ENCODE measurements around the gene POU6F2.
"Not testable (repeated sequence)": the region's sequence is repeated elsewhere in the genome, so short reads cannot be mapped to it uniquely, and the experiment has no call there.

Gene POU6F2

DNA sequence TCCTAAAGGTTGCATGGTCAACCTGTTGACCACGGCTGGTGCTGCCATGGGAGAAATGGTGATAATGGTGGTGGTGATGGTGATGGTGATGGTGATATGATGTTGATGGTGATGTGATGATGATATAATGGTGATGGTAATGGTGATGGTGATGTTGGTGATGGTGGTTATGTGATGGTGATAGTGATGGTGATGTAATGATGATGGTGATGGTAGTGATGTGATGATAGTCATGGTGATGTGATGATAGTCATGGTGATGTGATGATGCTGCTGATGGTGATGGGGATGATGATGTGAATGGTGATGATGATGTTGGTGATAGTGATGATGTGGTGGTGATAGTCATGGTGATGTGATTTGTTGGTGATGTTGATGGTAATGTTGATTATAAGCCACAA lies 23.9 kb downstream of the POU6F2 start:
- DNase-seq: no peak

DNA sequence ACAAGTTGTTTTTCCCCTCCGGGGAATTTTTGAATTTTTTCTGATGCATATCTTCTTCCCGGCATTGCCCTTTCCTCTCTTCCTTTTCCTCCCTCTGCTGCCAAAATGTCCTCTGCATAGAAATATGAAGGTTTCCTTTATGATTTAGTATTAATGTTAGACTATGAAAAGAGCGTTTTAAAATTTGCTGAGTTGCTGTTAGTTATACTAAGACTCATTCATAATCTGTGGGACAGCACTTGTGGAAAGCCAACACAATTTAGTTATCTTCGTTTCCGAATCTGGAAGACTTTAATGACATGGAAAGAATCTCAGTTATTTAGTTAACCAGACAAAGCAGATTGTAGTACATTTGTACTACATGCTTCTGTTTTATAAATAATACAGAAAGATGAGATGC lies 25.0 kb downstream of the POU6F2 start:
- no peak for DNase-seq

DNA sequence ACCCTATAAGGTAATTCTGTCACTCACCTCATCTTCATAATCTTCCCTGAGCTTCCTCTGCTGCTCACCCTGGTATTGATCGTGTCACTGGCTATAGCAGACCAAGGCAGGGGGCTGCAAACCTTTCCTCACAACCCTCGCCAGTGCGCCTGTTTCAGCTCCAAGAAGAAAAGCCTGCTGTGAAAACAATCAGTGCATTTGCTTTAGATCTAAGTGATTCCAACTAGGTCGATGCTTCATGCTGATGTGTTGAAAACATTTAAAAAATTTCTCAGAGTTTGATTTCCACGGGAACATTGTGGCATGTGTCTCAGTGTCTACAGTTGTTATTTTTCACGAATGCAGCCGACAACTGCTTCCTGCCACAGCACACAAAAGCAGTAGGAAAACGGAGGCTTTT lies 27.3 kb downstream of the POU6F2 start:
- no peak for DNase-seq

DNA sequence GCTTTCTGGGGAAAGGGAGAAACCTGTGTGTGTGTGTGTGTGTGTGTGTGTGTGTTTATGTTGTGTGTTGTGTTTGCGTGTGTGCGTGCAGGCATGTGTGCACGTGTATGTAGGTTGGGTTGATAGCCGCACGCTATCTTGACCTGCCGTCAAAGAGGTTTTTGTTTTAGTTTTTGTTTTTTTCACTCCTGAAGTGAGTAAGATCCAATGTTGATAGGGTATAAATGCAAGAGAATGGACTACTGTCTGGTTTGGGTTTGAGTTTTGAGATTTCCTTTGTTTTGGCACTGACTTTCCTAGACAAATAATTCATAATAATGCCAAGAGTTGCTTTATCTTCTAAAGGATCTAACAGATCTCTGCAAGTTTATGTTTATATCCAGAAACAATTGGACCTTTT lies 27.8 kb downstream of the POU6F2 start:
- no peak for DNase-seq

DNA sequence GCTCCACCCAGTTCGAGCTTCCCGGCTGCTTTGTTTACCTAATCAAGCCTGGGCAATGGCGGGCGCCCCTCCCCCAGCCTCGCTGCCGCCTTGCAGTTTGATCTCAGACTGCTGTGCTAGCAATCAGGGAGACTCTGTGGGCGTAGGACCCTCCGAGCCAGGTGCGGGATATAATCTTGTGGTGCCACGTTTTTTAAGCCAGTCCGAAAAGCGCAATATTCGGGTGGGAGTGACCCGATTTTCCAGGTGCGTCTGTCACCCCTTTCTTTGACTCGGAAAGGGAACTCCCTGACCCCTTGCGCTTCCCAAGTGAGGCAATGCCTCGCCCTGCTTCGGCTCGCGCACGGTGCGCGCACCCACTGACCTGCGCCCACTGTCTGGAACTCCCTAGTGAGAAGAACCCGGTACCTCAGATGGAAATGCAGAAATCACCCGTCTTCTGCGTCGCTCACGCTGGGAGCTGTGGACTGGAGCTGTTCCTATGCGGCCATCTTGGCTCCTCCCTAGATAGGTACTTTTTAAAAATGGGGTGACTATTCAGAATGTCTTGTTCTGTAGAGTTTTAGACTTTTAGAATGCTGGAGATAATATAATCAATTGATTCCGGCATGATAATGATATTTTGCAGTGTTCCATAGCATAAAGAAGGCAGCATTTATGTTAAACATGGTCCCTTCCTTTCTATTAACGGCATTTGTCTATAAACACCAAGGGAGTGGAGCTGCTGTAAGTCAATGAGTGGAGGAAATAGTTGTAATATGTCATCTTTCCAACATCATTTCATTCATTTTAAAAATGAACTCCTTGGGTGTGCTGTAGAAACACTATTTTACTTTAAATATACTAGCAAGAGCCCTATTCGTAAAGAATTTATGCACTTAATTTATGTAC lies 35.6 kb downstream of the POU6F2 start:
- not testable (repeated sequence) for DNase-seq

DNA sequence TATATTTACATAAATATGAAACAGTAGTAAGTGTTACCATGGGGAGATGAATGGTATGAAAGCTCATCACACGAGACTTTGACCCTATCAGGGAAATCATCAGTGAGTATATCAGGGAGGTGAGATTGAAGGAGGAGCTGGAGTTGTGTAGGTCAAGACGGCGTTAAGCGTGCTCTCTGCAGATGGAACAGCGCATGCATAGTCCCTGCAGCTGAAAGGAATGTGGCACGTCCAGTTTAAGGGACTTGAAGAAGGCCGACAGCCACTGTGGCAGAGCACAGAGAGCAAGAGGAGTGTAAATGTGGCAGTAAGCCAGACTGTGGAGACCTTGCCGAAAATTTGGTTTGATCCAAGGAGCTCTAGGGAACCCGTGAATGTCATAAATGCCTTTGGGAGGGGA lies 38.9 kb downstream of the POU6F2 start:
- no peak for DNase-seq

DNA sequence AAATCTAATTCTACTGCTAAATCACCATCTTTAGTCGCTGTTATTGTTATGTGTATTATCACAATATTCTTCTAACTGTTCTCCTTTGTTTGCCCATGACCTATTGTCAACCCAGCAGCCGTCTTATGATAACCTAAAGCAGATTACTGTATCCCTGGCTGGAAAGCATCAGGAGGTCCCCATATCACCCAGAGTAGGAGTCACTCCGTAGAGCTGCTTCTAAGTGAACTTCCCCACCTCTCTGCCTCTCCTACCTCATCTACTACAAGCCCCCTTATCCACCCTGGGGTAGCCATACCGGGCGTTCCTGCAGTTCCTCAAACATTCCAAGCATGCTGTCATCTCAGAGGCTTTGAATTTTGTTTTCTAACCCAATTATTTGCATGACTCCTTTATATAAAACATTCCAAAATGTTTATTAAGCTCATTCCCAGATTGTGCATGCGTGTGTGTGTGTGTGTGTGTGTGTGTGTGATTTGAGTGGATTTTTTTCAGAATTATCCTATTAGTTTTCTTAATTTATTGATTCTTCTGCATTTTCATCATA lies 39.7 kb downstream of the POU6F2 start:
- DNase-seq: no peak

DNA sequence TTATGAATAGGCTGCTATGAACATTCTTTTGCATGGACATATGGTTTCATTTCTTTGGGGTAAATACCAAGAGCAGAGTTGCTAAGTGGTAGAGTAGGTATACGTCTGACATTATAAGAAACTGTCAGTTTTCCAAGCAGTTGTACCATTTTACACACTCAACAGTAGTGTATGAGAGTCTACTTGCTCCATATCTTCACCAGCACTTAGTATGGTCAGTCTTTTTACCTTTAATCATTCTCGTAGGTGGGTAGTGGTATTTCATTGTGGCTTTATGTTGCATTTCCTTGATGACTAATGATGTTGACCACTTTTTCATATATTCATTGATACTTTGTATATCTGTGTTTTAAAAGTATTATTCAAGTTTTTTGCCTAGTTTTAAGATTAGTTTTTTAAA lies 45.1 kb downstream of the POU6F2 start:
- no peak for DNase-seq

DNA sequence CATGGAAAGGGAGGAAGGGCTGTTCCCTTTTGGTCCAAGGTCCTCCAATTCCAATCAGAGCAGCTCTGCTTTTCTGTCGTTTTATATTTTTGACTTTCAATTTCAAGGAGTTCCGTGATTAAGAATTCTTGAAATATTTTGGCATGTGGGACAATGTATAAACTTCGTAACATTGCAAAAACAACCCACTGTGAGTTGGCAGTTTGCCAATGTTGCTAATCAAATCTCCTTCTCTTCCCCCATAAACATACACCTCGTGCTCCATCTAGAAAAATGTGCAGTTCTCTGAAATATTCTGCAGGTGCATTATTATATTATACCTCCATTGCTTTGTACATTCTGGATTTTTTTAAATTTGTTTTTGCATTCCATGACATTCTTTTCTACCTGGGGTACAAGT lies 49.8 kb downstream of the POU6F2 start:
- no peak for DNase-seq

DNA sequence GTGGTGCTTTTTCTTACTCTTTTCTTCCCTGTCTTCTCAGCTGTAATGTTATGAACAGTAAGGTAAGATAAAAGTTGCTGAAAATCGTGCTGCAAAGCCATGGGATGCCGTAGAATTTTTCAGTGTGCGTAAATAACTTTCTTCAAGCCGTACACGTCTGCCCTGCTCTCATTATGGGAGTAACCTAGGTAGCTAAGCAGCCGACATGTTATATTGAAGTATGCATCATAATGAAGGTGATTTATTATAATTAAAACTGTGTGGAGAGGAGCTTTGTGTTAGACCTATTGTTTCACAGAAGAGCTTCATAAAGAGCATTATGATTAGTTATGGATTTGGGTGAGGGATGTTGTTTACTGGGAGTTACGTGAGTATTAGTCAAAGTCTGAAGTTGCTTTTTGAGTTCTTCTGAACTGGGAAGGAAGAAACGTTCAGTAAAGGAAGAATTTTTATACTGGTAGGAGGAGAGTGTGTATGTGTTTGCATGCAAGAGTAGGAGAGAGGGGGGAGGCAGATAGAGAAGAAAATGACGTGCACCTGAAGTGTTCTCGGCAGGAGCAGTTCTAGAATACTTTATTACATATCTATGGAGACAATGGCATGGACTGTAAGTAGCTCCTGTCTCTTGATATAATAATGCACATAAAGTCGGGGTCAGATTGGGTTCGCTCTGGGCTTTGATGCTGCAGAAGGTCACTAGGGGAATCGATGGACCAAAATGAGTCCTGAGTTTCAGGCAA lies 56.3 kb downstream of the POU6F2 start:
- DNase-seq: no peak

DNA sequence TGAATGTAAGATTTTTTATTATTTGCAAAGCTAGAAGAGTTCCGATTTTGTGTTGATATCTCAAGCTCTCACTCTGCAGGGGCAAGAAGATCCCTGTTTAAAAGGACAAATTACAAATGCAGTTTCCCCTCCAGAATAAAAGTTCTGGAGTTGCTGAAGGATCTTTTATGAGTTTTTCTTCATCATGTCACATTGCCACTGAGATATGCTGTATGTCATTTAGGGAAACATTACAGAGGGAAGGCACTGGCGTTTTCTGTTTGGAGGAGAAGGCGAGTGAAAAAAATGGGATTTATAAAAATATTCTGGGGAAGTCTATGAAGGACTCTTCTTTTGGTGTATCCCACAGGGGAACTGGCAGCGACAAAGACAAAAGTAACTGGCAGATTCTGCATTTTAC lies 57.4 kb downstream of the POU6F2 start:
- DNase-seq: no peak

DNA sequence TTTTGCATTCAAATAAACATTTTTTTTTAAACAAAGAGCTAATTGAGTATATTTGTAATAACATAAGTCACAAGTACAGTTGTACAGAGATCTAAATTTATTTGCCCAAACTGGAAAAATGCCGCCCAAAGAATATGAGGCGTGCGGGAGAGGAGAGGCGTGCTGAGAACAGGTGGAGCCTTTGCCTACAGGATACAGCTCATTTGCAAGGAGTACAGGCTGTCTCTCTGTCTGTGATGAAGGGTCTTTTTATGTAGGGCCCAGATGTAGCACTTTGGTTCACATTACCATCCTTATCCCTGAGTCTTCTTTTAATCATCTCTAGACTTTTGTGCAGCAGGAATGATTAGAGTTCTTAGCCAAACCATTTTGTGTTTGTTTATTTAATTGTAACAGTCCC lies 58.2 kb downstream of the POU6F2 start:
- DNase-seq: no peak

DNA sequence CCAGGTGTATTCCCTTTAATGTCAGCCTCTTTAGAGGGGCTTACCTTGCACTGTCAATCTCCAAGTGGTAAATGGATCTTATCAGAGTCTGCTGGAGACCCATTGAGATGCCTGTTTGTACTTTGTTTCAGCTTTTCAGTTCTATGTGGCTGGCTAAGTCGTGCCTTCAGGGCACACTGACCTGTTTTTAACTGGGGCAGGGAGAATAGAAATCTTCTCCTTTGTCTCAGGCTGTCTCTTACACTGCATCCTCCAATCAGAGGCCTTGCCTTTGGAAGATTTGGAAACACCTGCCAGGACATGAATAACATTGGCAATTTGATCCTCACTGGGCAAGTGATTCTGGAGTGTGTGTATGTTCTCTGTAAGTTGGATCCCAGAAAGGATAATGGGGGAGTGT lies 65.0 kb downstream of the POU6F2 start:
- no peak for DNase-seq

DNA sequence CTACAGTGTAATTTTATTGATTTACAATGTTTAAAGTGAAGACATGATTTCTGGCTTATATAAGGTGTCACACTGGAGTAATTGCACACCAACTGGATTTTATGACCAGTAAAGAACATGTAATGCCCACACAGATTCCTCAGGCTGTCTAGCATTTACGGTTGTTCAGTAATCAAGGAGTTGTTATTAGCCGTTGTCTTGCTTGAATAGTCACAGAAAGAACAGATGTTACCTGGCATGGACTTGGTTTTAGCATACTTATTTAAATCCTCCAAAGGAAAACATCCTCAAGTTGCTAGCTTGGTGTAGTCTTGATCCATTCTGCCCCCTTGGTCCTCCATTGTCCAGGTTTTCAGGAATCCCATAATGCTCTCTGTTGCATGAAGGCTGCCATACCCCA lies 65.8 kb downstream of the POU6F2 start:
- DNase-seq: no peak

DNA sequence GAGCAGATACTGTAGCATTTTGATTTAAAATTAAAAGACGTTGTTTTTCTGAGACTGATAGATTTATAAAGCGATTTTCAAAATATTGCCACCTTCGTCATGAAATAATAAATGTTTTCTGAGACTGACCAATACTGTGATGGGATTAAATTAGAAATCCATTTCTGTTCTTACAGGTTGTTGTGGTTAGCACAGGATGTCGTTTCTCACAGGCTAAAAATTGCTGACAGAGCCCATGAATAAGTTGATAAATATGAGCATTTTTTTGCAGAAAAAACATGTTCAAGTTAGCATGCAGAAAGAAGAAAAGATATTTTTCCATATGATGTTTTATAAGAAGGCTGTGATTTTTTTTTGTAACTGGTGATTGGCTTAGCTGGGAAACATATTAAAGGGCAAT lies 66.8 kb downstream of the POU6F2 start:
- DNase-seq: no peak

DNA sequence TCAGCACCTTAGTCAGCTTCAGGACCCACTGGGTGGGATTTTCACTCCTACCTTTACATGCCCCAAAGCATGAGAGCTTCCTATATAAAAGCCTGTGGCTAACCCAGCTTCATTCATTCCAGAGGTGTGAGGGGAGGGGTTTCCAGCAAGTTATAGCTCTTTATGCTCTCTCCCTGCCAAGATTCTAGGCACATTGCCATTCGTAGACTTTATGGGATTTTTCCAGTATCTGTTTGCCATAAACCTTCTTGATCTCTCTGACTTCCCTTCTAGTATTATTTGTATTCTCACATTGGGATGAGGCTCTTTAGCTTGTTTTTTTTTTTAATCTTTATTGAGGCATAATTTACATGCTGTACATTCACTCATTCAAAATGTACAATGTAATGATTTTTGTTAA lies 67.5 kb downstream of the POU6F2 start:
- DNase-seq: no peak

DNA sequence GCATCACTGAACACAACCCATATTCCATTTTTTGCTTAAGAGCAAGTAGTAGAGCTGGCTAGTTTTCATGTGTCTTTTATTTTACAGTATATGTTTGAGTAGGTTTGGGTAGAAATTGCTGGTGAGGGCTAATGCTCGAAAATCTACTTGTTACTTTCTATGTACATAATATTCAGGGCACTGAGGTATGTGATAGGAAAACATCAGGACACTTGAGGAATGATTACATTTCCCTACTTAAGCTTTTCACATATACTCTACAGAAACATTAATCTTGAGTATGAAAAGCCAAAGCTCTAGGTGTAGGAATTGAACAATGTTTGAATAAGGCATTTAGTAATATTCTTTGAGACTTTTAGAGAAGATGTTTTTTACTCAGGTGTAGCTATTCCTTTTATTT lies 73.6 kb downstream of the POU6F2 start:
- DNase-seq: no peak

DNA sequence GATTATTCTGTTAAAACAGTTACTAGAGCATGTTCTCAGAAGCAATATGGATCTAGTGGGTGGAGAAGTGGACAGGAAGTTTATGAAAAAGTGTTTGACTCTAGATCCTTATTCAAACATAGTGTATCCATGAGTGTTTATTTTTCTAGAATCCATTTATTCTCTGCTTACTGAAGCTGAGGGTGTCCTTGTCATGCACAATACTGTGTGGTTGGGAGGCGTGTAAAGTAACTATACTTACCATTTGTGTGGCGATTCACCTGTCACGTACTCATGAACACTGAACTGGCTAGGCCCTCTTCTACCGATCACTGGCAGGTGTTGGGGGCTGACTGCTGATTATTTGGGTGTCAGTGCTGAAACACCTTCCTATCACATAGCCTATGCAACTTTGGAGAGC lies 74.0 kb downstream of the POU6F2 start:
- DNase-seq: no peak

DNA sequence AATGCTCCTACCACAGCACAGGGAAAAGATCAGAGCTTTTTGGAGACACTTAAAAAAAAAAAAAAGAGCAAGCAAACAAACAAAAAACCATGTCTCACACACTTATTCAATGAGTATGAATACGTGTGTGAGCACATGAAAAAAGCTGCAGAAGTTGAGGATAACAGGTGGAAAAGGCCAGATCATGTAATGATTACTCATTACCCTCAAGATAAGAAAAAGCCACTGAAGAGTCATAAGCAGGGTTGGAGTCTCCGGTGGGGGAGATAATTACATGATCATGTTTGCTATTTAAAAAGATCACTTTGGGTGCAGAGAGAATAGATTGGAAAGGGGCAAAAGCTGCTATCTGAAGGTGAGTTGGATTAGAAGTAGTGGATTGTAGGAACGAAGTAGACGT lies 77.0 kb downstream of the POU6F2 start:
- no peak for DNase-seq

DNA sequence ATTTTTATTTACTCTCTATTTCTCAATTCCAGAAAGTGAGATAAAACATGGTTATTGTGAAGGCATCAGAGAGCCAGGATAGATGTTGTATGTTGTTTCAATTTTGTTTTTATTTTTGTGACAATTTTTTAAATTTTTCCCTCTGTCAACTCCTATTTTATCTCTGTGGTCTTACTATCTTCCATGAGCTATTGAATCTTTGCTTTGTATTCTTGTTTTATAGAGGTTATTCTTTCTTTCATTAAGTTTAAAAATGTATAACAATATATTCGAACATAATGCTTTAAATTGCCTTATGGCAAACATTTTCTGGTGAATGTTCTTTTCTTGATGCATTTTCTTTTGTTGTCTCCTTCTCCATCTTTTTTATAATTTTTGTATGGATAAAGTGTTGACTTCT lies 78.4 kb downstream of the POU6F2 start:
- no peak for DNase-seq

DNA sequence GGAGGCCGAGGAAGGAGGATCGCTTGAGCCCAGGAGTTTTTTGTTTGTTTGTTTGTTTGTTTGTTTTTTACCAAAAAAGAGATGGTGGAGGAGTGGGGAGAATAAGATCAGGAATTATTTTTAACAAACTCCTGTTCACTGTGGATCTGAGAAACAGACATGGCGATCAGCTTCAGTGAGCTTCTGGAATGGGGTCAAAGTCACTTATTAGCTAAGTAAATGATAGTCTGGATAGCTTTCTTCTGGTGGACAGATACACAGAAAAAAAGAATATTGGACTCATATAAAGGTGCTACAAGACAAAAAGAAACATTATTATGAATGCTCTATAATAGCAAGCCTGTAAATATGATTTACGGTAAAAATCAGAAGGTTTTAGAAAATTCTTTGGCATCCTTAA lies 85.1 kb downstream of the POU6F2 start:
- no peak for DNase-seq

DNA sequence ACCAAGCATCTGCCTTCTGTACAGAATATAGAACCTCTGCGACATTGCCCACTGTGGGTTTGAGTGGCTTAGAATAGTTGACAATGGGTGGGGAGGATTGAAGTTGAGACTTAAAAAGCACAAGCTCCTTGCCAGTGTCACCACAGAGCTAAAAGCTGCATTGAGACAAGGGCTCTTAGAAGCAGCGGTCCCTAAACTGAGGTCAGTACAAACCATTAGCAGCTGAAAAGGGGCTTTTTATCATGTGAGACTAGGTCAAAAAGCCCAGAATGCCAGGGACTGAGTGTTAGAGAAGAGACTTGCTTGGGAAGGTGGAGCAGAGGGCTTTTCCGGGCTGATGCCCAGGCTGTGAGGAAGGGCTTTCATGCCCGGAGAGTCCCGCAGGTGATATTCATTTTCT lies 91.3 kb downstream of the POU6F2 start:
- no peak for DNase-seq

DNA sequence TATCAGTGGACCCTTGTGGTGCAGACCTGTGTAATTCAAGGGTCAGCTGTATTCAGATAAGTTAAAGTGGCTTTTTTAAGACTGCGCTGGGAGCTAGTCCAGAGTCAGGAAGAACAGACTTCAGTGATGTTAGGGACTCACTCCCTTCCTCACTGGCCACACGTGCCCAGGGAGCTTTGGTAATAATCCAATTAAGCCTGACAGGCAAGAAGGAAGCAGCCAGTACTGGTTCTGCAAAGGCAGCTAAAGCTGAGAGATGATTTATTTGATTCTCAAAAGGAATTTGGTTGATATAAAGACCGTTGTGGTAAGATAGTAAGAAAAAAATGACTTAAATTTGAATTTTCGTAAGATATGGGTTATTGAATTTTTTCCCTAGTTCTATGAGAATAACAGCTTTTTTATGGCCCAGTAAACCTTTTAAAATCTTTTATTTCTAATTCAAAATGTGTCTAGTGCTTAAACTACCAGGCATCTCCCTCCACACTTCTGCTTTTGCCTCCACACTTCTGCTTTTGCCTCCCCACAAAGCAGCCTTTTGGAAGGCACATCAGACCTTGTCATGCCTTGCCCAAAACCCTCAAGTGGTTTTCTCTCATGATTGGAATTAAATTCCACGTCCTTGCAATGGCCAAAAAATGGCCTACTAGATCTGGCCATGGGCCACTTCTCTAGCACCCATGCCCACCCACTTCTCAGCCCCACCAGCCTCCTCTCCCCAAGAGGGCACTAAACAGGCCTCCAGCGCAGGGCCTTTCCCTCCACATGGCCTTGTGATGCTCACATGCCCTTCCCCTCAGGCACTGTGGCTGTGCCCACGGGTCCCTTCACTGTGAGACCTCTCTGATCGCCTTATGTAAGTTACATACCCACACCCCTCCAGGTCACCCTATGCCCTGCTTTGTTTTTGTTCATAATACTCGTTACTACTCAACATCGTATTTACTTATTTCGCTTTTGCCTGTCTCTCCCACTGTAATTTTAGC lies 92.5 kb downstream of the POU6F2 start:
- DNase-seq: no peak
